ENCODE results near the gene SFI1.

- TF ChIP-seq POLR2A (IDR thresholded peaks at IDR 0.05; ENCODE audit: low read length) (no peak), GATA1 (IDR thresholded peaks at IDR 0.05; ENCODE audit: low read depth, low read length) (no peak)
Measured at GRCh38 chr22:31595271-31595670, 98.9 kb downstream of the SFI1 start.
